IMR-90 (cell line): ENCODE results near the gene HRH2. TPM values are rescaled to one million over a fixed set of nuclear protein-coding genes. Genes with fewer than 3 reads are reported as not detected.

Experiments
- ATAC-seq: fragments of 200-7000 bp; cut with Tn5 transposase; 2 replicates; pipeline ENCODE4 v1.9.1; 2020; ENCODE audit warnings: low read depth, mild to moderate bottlenecking, moderate library complexity
- BruUV-seq: library from RNA; stranded (reverse); fragments of 400-500 nt; replicated peaks from 2 replicates; lab custom pipeline; 2021; lab: Mats Ljungman, UMichigan
- CTCF ChIA-PET: fragments of 300-600 bp; formaldehyde crosslinking; extraction: SDS; loops from one replicate; lab custom pipeline; 2021; ENCODE audit warnings: antibody characterized with exemption; lab: Yijun Ruan, JAX
- POLR2A ChIA-PET: fragments of 300-600 bp; sonication (Branson Sonifier 250); formaldehyde crosslinking; loops from one replicate; lab custom pipeline; 2022; ENCODE audit warnings: antibody characterized with exemption; ENCODE audit not compliant: unreplicated experiment; lab: Charles Lee
- DNase-seq: peaks from one replicate; pipeline ENCODE4 v3.0.0; 2013
- H2AFZ ChIP-seq: replicated peaks from 2 replicates; pipeline ENCODE3; 2013; ENCODE audit warnings: low read length, mild to moderate bottlenecking; ENCODE audit not compliant: poor library complexity
- H2AK5ac ChIP-seq: 2 replicates; pipeline ENCODE4 v1.6.1; 2013; ENCODE audit warnings: low read depth, low read length, inconsistent platforms
- H2AK9ac ChIP-seq: replicated peaks from 2 replicates; pipeline ENCODE3; 2013; ENCODE audit warnings: mild to moderate bottlenecking, low read depth, low read length, moderate library complexity; ENCODE audit not compliant: poor library complexity
- H2BK120ac ChIP-seq: 2 replicates; pipeline ENCODE4 v1.6.1; 2013; ENCODE audit warnings: low read depth, low read length, inconsistent platforms
- H2BK15ac ChIP-seq: 3 replicates; pipeline ENCODE4 v1.6.1; 2013; ENCODE audit warnings: low read depth, low read length, inconsistent platforms
- H2BK20ac ChIP-seq: 2 replicates; pipeline ENCODE4 v1.6.1; 2013; ENCODE audit warnings: low read depth, mild to moderate bottlenecking, inconsistent platforms, low read length, moderate library complexity
- H2BK5ac ChIP-seq: 2 replicates; pipeline ENCODE4 v1.6.1; 2013; ENCODE audit warnings: mild to moderate bottlenecking, low read depth, low read length, inconsistent platforms; ENCODE audit not compliant: poor library complexity, severe bottlenecking
- H3K14ac ChIP-seq: replicated peaks from 2 replicates; pipeline ENCODE4 v1.6.1; 2013; ENCODE audit warnings: low read depth, low read length, inconsistent platforms
- H3K18ac ChIP-seq: 2 replicates; pipeline ENCODE4 v1.6.1; 2013; ENCODE audit warnings: low read depth, low read length, control low read depth
- H3K23ac ChIP-seq: 2 replicates; pipeline ENCODE4 v1.6.1; 2013; ENCODE audit warnings: low read depth, low read length, inconsistent platforms
- H3K27ac ChIP-seq: 2 replicates; pipeline ENCODE4 v1.5.1; 2013; ENCODE audit warnings: mild to moderate bottlenecking, control low read depth, low read length; ENCODE audit not compliant: insufficient read depth
- H3K27me3 ChIP-seq: 2 replicates; pipeline ENCODE4 v1.6.1; 2013; ENCODE audit warnings: low read length; ENCODE audit not compliant: control insufficient read depth, insufficient read depth
- H3K36me3 ChIP-seq: 2 replicates; pipeline ENCODE4 v1.6.1; 2013; ENCODE audit warnings: low read length, mixed read lengths; ENCODE audit not compliant: control insufficient read depth, insufficient read depth
- H3K4ac ChIP-seq: 2 replicates; pipeline ENCODE4 v1.6.1; 2013; ENCODE audit warnings: low read depth, low read length, inconsistent platforms
- H3K4me1 ChIP-seq: 2 replicates; pipeline ENCODE4 v1.6.1; 2013; ENCODE audit warnings: low read length, mixed read lengths; ENCODE audit not compliant: control insufficient read depth, insufficient read depth
- H3K4me2 ChIP-seq: 2 replicates; pipeline ENCODE4 v1.6.1; 2013; ENCODE audit warnings: low read depth, mild to moderate bottlenecking, control low read depth, low read length, moderate library complexity
- H3K4me3 ChIP-seq: 2 replicates; pipeline ENCODE4 v1.5.1; 2013; ENCODE audit warnings: low read depth, mild to moderate bottlenecking, control low read depth, low read length, moderate library complexity; ENCODE audit not compliant: insufficient read depth
- H3K56ac ChIP-seq: 2 replicates; pipeline ENCODE4 v1.6.1; 2013; ENCODE audit warnings: low read length, inconsistent platforms; ENCODE audit not compliant: insufficient read depth; ENCODE audit errors: extremely low read depth
- H3K79me1 ChIP-seq, 2 experiments: 2 replicates each; pipeline ENCODE4 v1.6.1; 2013; ENCODE audit warnings: low read length in 2 of 2, inconsistent platforms in 1 of 2, low read depth in 1 of 2
- H3K9ac ChIP-seq: 2 replicates; pipeline ENCODE4 v1.6.1; 2013; ENCODE audit warnings: low read depth, low read length, control low read depth
- H3K9me1 ChIP-seq: 2 replicates; pipeline ENCODE4 v1.6.1; 2013; ENCODE audit warnings: low read length, inconsistent platforms; ENCODE audit not compliant: insufficient read depth
- H3K9me3 ChIP-seq: 2 replicates; pipeline ENCODE4 v1.6.1; 2013; ENCODE audit warnings: low read length; ENCODE audit not compliant: control insufficient read depth, insufficient read depth
- H4K20me1 ChIP-seq: 2 replicates; pipeline ENCODE4 v1.6.1; 2013; ENCODE audit warnings: low read length, inconsistent platforms; ENCODE audit not compliant: insufficient read depth
- H4K5ac ChIP-seq: 2 replicates; pipeline ENCODE4 v1.6.1; 2013; ENCODE audit warnings: mild to moderate bottlenecking, low read depth, low read length, control low read depth
- H4K8ac ChIP-seq, 2 experiments: 2 replicates each; pipeline ENCODE4 v1.6.1; 2013; ENCODE audit warnings: low read depth in 2 of 2, low read length in 2 of 2, control low read depth in 1 of 2, inconsistent platforms in 1 of 2
- H4K91ac ChIP-seq: 2 replicates; pipeline ENCODE4 v1.6.1; 2013; ENCODE audit warnings: low read depth, low read length, inconsistent platforms; ENCODE audit not compliant: insufficient read depth
- CEBPB ChIP-seq: IDR thresholded peaks from 2 replicates; pipeline ENCODE4 v1.6.1; 2012; ENCODE audit warnings: low read depth, low read length, improper control_type of control experiment
- CHD1 ChIP-seq: IDR thresholded peaks from 2 replicates; pipeline ENCODE4 v1.6.1; 2012; ENCODE audit warnings: low read depth, low read length, improper control_type of control experiment
- CTCF ChIP-seq: conservative IDR thresholded peaks from 2 replicates; pipeline ENCODE4 v1.5.1; 2012; ENCODE audit warnings: mild to moderate bottlenecking, low read depth, low read length, improper control_type of control experiment
- ELK1 ChIP-seq: fragments of 150-350 bp; IDR thresholded peaks from 2 replicates; pipeline ENCODE4 v1.6.1; 2016; ENCODE audit warnings: low read depth, mild to moderate bottlenecking, low read length, moderate library complexity, borderline replicate concordance
- FOS ChIP-seq: fragments of 150-350 bp; IDR thresholded peaks from 2 replicates; pipeline ENCODE4 v1.6.1; 2016; ENCODE audit warnings: low read depth, low read length
- MXI1 ChIP-seq: IDR thresholded peaks from 2 replicates; pipeline ENCODE4 v1.6.1; 2012; ENCODE audit warnings: low read depth, mild to moderate bottlenecking, low read length, moderate library complexity, borderline replicate concordance
- NFE2L2 ChIP-seq: fragments of 150-350 bp; IDR thresholded peaks from 2 replicates; pipeline ENCODE4 v1.6.1; 2016; ENCODE audit warnings: low read depth, mild to moderate bottlenecking, low read length
- RCOR1 ChIP-seq: IDR thresholded peaks from 2 replicates; pipeline ENCODE4 v1.6.1; 2012; ENCODE audit warnings: mild to moderate bottlenecking, low read length, improper control_type of control experiment; ENCODE audit not compliant: insufficient replicate concordance
- SMC3 ChIP-seq: fragments of 150-350 bp; IDR thresholded peaks from 2 replicates; pipeline ENCODE4 v1.6.1; 2016; ENCODE audit warnings: low read depth, mild to moderate bottlenecking, antibody characterized with exemption, low read length, moderate library complexity
- USF2 ChIP-seq: fragments of 150-350 bp; IDR thresholded peaks from 2 replicates; pipeline ENCODE4 v1.6.1; 2017; ENCODE audit warnings: mild to moderate bottlenecking, antibody characterized with exemption, low read length, low read depth
- WGBS, 2 experiments: methylation state at CpG; one replicate each; pipeline versions ENCODE4 v1.1.5 to v1.1.7; 2013; ENCODE audit warnings: missing lambda C conversion rate in 2 of 2; ENCODE audit not compliant: insufficient read length in 1 of 2; ENCODE audit errors: extremely low coverage in 2 of 2; 5-methylcytosine and 5-hydroxymethylcytosine counted together
- dilution Hi-C: fragments of 300-500 bp; cut with HindIII; formaldehyde crosslinking; loops from one replicate; pipeline ENCODE4 v1.14.3; 2018; ENCODE audit warnings: low sequenced_read_pairs; ENCODE audit not compliant: unreplicated experiment
- in situ Hi-C: fragments of 300-500 bp; cut with MboI; formaldehyde crosslinking; loops from 3 replicates; pipeline ENCODE4 v1.14.3; 2019; ENCODE audit warnings: low sequenced_read_pairs, inconsistent platforms, mixed read lengths
- intact Hi-C: fragments of 100-400 bp; cut with micrococcal nuclease; formaldehyde crosslinking; loops from 2 replicates; pipeline ENCODE4 v1.10.0; 2022
- polyA plus RNA-seq, 3 experiments: library from polyadenylated mRNA; depleted of rRNA; stranded (reverse); fragments of >200 nt; gene quantifications; 2 replicates each; pipeline ENCODE4 v1.2.3, GENCODE V29; 2012; ENCODE audit warnings: low replicate concordance in 1 of 3
- total RNA-seq: library from RNA; depleted of rRNA; stranded (reverse); fragments of >200 nt; gene quantifications from 2 replicates; pipeline ENCODE4 v1.2.3, GENCODE V29; 2012

The HRH2 gene
- total and polyA plus RNA-seq, 2 of the 4 experiments (the other 2 are of a cell fraction): not detected

DNA sequence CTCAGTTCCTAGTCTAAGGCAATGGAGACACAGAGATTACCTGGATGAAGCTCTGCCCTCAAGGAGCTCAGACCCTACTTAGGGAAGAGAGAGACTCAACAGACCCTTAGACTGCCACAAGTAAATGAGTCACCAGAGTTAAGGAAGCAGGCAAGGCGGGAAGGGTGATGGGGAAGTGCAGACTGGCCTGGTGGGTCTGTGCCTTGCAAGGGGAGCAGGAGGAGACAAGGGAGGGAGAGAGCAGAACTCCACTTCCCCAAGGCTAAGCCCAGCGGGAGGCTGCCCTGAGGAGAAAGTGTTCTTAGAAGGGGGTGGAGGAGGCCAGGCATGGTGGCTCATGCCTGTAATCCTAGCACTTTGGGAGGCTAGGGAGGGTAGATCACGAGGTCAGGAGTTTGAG lies 83.7 kb downstream of the HRH2 start:
- H3K36me3 ChIP-seq: no peaks in the 10 kb centered on the region
- in situ Hi-C loops (loop anchor here (25.0 kb wide), 2 partner anchors 596 to 821 kb away; no protein-coding TSS in a partner anchor), intact Hi-C loops (no loop called here), dilution Hi-C loops (no loop called here)
- no peak overlapping the region for H2AK5ac ChIP-seq
- H3K4me1 ChIP-seq: no peaks in the 10 kb centered on the region
- no peak for TF ChIP-seq USF2
- no peak for TF ChIP-seq RCOR1
- TF ChIP-seq CEBPB: no peak
- no peak for TF ChIP-seq CTCF
- no peak for TF ChIP-seq NFE2L2
- TF ChIP-seq CHD1: no peak
- no peak for TF ChIP-seq SMC3
- TF ChIP-seq MXI1: no peak
- no peak for TF ChIP-seq ELK1
- TF ChIP-seq FOS: no peak
- no peaks in the 10 kb centered on the region for H3K9me3 ChIP-seq
- no peaks in the 10 kb centered on the region for H3K9me1 ChIP-seq
- POLR2A ChIA-PET: no interaction called here
- H3K9ac ChIP-seq: no peak overlapping the region
- H4K5ac ChIP-seq: no peak overlapping the region
- H2AFZ ChIP-seq: no peak overlapping the region
- no peak overlapping the region for H2BK5ac ChIP-seq
- no peak overlapping the region for H3K56ac ChIP-seq
- H4K20me1 ChIP-seq: no peaks in the 10 kb centered on the region
- no peak overlapping the region for H3K4me3 ChIP-seq
- no peak overlapping the region for H2AK9ac ChIP-seq
- ATAC-seq: no peak
- H3K27ac ChIP-seq: no peak overlapping the region
- no peak overlapping the region for H4K8ac ChIP-seq
- no peak overlapping the region for H3K18ac ChIP-seq
- DNase-seq: no peak
- WGBS, 2 experiments: no CpG with 5 or more reads among the region's 3 CpGs
- H3K79me1 ChIP-seq: no peaks in the 10 kb centered on the region
- H3K4me2 ChIP-seq: no peak overlapping the region
- no peak overlapping the region for H3K23ac ChIP-seq
- H2BK20ac ChIP-seq: no peak overlapping the region
- H3K14ac ChIP-seq: no peak overlapping the region
- no peak overlapping the region for H4K91ac ChIP-seq
- H3K4ac ChIP-seq: no peak overlapping the region
- H2BK15ac ChIP-seq: no peak overlapping the region
- CTCF ChIA-PET: interaction anchor here (1.0 kb wide), 1 partner anchor 12 kb away, joined by 3 read pairs; no protein-coding TSS in a partner anchor
- H3K27me3 ChIP-seq: no peaks in the 10 kb centered on the region
- H2BK120ac ChIP-seq: no peak overlapping the region
- no TSS peak for BruUV-seq
